Neutrophil (primary cell): ENCODE measurements around the gene ABRAXAS1.
A peak's percentile ranks its signal among the peaks of the same experiment; 100 is the strongest.

Source experiments
- H3K27ac ChIP-seq: fragments of 200-600 bp; sonication (generic); 2 replicates; pipeline ENCODE4 v1.5.1; 2016; ENCODE audit warnings: mild to moderate bottlenecking, moderate library complexity
- H3K27me3 ChIP-seq: fragments of 200-600 bp; sonication (generic); 2 replicates; pipeline ENCODE4 v1.6.0; 2016; ENCODE audit warnings: mild to moderate bottlenecking
- H3K36me3 ChIP-seq: fragments of 200-600 bp; sonication (generic); 2 replicates; pipeline ENCODE4 v1.5.1; 2017
- H3K4me1 ChIP-seq, 2 experiments: fragments of 200-600 bp in 1 of 2; sonication (generic) in 1 of 2; 1 replicate in 1 of 2; 2 replicates in 1 of 2; pipeline versions ENCODE4 v1.5.1 to v1.6.1; 2013 to 2016; ENCODE audit warnings: low read depth in 1 of 2, low read length in 1 of 2, mild to moderate bottlenecking in 1 of 2, moderate library complexity in 1 of 2; ENCODE audit not compliant: control insufficient read depth in 1 of 2, insufficient read depth in 1 of 2
- H3K4me3 ChIP-seq, 2 experiments: fragments of 200-600 bp in 1 of 2; sonication (generic) in 1 of 2; 1 replicate in 1 of 2; 2 replicates in 1 of 2; pipeline ENCODE4 v1.5.1; 2013 to 2016; ENCODE audit warnings: low read depth in 1 of 2, low read length in 1 of 2, mild to moderate bottlenecking in 1 of 2, moderate library complexity in 1 of 2
- H3K9me3 ChIP-seq: fragments of 200-600 bp; sonication (generic); 2 replicates; pipeline ENCODE4 v1.5.1; 2016
- CTCF ChIP-seq: fragments of 200-600 bp; sonication (generic); IDR thresholded peaks from 2 replicates; pipeline ENCODE4 v1.5.1; 2016; ENCODE audit warnings: antibody characterized with exemption

Gene ABRAXAS1

DNA sequence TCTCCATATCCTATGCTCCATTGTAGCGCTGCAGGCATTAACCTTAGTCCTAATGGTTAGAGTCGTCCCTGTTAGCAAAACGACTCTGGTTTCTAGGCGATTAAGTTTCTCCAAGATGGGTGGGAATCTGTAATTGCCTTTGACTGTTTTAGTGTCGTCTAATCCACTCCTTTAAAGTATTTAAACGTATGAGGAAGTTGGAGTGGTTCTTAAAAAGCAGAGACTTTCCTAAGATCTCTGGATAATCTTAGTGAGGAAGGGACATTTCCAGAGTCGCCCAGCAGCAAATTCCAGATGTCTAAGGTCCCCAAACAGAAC, 28.8 kb downstream of the ABRAXAS1 start:
- peaks cover 20 to 23% of the 10 kb centered on the region in 2 experiments for H3K4me1 ChIP-seq
- TF ChIP-seq CTCF = no peak
- H3K27me3 ChIP-seq = no peaks in the 10 kb centered on the region
- H3K27ac ChIP-seq = peak overlapping the region; percentile 92
- H3K36me3 ChIP-seq = peaks cover 28% of the 10 kb centered on the region
- H3K9me3 ChIP-seq = no peaks in the 10 kb centered on the region
- peak overlapping the region; percentile 80 to 98 for H3K4me3 ChIP-seq

GRCh38 chr4:83455281-83456183, 29.4 kb downstream of the ABRAXAS1 start, which contains the start of the genes HELQ and MRPS18C:
TSS of gene HELQ (minus strand) at chr4:83455823. CDS start at chr4:83455693, 130 bp downstream.
TSS of gene MRPS18C (plus strand) at chr4:83456058. CDS start at chr4:83456078, 20 bp downstream.
- Histone ChIP-seq H3K4me3 (peak within 1 kb of the TSS; percentile 80 to 98), H3K36me3 (peaks cover 22% of the 10 kb centered on the region), H3K9me3 (no peaks in the 10 kb centered on the region), H3K27ac (peak within 1 kb of the TSS; percentile 92), H3K27me3 (no peaks in the 10 kb centered on the region), H3K4me1 (peaks cover 20 to 23% of the 10 kb centered on the region in 2 experiments)
- TF ChIP-seq CTCF = peak; percentile 49

GRCh38 chr4:83454686-83455085, 30.2 kb downstream of the ABRAXAS1 start:
- Histone ChIP-seq H3K4me3 (peak overlapping the region; percentile 80 to 98), H3K27me3 (no peaks in the 10 kb centered on the region), H3K27ac (peak overlapping the region; percentile 92), H3K4me1 (peaks cover 20 to 23% of the 10 kb centered on the region in 2 experiments), H3K9me3 (no peaks in the 10 kb centered on the region), H3K36me3 (peaks cover 13% of the 10 kb centered on the region)
- no peak for TF ChIP-seq CTCF

DNA sequence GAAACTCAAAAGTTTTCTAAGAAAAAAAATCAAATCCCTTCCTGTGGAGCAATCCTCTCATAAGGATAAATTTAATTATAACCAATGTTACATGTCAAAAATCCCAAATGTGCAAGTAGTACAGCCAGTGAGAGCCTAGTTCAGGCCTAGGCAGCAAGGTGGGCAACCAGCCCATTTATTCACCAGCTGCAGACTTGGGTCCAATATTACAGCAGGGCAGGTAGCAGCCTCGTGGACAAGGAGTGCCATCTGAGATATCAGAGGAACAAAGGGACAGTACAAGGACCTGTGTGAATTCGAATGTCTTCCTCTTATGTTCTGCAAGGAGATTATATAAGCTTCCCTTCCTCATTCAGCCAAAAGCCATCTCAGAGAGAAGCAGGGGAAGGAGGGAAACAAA, 35.9 kb downstream of the ABRAXAS1 start:
- Histone ChIP-seq H3K9me3 (no peaks in the 10 kb centered on the region), H3K4me3 (no peak overlapping the region), H3K27ac (no peak overlapping the region), H3K27me3 (no peaks in the 10 kb centered on the region), H3K36me3 (peaks cover 28% of the 10 kb centered on the region), H3K4me1 (peaks cover 0 to under 1% of the 10 kb centered on the region in 2 experiments)
- no peak for TF ChIP-seq CTCF

GRCh38 chr4:83440899-83441298, 44.0 kb downstream of the ABRAXAS1 start:
- no peaks in the 10 kb centered on the region for H3K9me3 ChIP-seq

More at GRCh38 chr4:83440899-83441298, 44.0 kb downstream of the ABRAXAS1 start:
- H3K27ac ChIP-seq = no peak overlapping the region
- no peaks in the 10 kb centered on the region for H3K4me1 ChIP-seq
- H3K36me3 ChIP-seq = peaks cover 74% of the 10 kb centered on the region
- no peak for TF ChIP-seq CTCF
- no peak overlapping the region for H3K4me3 ChIP-seq
- no peaks in the 10 kb centered on the region for H3K27me3 ChIP-seq
